ENCODE measurements around the gene IQGAP2.

IQGAP2 gene

GRCh38 chr5:76689321-76690036 lies 286.4 kb downstream of the IQGAP2 start:
- peak; percentile 43 for DNase-seq (ENCODE audit: low spot score)

DNA sequence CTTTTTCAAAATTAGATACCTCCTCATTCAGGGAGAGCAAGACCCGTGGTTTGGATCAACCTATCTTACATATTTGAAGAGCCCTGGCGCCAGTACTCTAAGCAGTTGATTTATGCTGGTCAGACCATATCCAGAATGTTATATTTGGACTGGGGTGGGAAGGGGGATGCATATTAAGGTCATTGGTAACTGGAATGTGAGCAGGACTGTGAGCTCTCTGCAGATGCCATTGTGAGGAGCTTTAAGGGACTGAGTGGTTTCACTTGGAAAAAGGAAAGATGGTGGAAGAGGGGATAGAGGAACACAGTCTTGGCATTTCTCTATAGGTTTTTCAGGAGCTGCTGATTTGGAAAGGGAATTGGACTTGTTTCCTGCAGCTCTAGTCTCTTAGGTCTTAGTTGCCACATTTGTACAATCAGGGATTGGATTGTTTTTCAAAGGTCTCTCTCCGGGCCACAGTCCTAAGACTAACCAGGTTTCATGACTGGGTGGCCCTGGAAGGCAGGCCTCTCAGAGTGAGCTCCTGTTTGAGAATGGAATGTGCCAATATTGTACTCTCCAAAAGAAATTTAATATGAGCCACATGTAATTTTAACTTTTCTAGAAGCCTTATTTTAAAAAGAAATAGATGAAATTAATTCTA lies 287.1 kb downstream of the IQGAP2 start:
- DNase-seq (ENCODE audit: low spot score): no peak

GRCh38 chr5:76690704-76691466 lies 287.8 kb downstream of the IQGAP2 start:
- DNase-seq (ENCODE audit: low spot score): no peak

DNA sequence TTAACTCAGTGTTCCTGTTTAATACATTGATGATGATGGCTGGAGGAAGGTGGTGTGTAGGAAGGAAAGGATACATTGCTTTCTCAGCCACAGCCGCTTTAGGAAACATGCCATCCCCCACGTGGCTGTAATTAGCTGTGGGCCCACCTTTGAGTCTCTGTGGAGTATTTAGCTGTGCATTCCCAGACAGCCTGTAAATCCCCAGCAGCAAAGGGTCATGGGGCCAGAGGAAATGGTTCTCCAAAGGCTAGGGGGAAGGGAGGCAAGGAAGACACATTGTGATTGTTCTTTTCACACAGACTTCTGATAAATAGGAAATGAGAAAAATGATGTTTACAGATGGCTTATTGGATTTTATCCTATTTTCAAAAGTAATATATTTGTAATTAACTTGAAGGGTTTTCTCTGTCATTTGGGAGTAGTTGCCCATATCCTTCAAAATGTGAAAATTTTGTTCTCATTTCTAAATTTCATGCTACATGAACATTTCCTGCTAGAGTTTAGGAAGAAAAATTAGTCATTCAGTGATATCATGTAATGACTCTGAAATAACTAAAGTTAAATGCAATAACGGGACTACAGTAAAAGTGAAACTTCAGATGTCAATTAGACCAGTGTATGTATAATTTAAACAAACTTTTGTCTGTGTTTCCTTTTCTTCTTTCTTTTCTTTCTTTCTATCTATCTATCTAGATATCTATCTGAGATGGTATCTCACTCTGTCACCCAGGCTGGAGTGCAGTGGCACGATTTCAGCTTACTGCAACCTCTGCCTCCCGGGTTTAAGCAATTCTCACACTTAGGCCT lies 288.6 kb downstream of the IQGAP2 start:
- DNase-seq (ENCODE audit: low spot score): peak; percentile 41

DNA sequence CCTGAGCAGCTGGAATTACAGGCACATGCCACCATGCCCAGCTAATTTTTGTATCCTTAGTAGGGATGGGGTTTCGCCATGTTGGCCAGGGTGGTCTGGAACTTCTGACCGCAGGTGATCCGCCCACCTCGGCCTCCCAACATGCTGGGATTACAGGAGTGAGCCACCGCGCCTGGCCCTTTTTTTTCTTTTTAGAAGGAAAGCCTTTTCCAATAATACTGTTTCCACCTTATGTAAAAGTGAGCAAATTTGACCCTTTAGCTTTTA lies 289.1 kb downstream of the IQGAP2 start:
- no peak for DNase-seq (ENCODE audit: low spot score)

DNA sequence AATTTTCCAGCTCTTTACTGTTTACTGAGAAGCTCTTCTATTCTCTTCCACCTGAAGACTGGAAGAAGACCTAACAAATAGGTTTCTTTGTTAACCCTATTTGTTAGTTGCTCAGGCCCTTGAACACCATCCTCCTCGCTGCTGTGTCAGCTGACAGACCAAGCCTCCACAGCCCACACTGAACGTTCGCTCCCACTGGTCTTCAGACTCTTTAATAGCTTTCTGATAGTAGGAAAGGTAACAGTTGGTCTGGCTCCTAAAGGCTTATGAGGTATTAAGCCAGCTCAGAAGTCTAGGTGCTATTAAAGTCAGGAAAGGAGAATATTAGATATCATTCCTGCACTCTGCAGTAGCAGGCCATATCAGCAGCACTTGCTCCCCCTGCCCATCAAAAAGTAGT lies 289.6 kb downstream of the IQGAP2 start:
- no peak for DNase-seq (ENCODE audit: low spot score)

DNA sequence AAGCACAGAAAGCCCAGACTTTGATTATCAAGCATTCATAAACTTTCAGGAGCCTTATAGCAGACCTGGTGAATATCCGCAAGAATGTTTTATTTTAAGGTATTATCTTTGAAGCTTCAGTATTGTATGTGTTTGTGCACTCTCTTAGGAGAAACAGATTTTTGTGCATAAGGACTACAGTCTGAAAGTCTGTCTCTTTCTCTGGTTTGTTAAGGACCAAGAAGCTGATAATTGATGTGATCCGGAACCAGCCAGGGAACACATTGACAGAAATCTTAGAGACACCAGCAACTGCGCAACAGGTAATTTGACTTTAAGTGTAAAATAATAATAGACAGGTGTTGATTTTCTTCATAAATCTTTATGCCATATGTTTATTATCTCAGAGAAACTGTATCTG lies 290.1 kb downstream of the IQGAP2 start:
- DNase-seq (ENCODE audit: low spot score): no peak

DNA sequence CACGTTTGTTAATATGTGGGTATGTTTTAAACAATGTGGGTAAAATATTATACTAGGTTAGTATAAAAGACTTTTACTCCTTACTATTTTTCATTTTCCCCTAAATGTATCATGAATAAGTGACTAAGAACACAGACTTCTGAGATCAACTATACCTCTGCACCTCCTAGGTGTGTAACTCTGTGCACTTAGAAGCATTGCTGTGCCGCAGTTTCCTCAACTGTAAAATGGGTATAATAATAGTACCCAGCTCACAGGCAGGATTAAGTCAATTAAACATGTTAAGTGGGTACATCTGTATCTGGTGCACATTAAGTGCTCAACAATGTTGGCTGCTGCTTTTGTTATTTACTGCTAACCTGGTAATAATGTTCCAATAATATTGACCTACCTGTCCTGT lies 291.2 kb downstream of the IQGAP2 start:
- no peak for DNase-seq (ENCODE audit: low spot score)

DNA sequence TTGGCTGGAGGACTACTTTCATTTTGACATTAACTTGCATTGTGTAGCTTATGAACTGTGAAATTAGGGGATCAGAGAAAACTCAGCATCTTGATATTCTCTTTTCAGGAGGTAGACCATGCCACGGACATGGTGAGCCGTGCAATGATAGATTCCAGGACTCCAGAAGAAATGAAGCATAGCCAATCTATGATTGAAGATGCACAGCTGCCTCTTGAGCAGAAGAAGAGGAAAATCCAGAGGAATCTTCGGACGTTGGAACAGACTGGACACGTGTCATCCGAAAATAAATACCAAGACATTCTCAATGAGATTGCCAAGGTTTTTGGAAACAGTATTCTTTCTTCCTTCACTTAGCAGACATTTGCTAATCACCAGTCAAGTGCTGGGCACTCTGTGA lies 292.3 kb downstream of the IQGAP2 start:
- DNase-seq (ENCODE audit: low spot score): no peak

- DNase-seq (ENCODE audit: low spot score): no peak
Measured at GRCh38 chr5:76696251-76696650, 293.2 kb downstream of the IQGAP2 start.

- DNase-seq (ENCODE audit: low spot score): no peak
Measured at GRCh38 chr5:76697670-76698069, 294.6 kb downstream of the IQGAP2 start.

- DNase-seq (ENCODE audit: low spot score): no peak
Measured at GRCh38 chr5:76700571-76700970, 297.5 kb downstream of the IQGAP2 start.

- DNase-seq (ENCODE audit: low spot score): no peak
Measured at GRCh38 chr5:76701298-76701697, 298.2 kb downstream of the IQGAP2 start.

DNA sequence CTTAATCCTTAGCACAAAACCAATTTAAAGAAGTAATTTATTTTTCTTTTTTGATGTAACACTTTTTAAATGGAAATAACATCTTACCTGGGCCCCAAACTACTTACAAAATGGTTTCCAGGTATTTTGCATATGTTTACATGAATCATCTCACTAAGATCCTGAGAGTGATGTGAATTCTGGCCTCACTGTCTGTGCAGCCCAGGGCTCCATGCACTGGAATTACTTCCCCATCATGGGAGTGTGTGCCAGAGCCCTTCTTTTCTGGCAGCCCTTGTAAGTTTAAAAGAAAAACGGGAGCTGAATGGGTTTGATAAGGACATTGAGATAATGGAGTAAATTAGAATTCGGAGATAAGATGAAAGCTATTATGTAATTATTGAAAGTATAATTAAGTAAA lies 300.6 kb downstream of the IQGAP2 start:
- DNase-seq (ENCODE audit: low spot score): no peak

DNA sequence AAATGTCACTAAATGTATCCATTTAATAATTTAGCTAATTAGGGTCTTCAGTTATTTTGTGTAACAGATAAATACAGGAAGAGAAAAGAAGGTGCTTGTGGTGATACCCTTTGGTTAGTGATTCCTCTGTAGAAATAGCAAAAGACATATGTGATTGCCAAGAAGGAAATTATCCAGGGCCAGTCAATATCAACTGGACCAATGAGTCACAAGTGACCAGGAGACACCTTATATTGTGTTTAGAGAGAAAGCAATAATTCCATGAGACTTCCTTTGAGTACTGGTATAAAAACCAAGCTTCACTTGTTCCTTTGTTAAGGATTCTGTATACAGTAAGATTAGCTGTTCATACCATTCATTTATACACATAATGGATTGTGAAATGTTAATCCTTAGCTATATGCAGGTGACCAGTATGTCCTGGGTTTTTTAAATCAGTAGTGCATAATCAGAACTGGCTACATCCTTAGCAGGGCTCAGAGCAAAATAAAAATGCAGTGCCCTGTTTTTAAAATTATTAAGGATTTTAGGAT lies 301.1 kb downstream of the IQGAP2 start:
- DNase-seq (ENCODE audit: low spot score): no peak

GRCh38 chr5:76705574-76705973 lies 302.5 kb downstream of the IQGAP2 start:
- DNase-seq (ENCODE audit: low spot score): no peak

GRCh38 chr5:76709762-76710161 lies 306.7 kb downstream of the IQGAP2 start:
- no peak for DNase-seq (ENCODE audit: low spot score)

DNA sequence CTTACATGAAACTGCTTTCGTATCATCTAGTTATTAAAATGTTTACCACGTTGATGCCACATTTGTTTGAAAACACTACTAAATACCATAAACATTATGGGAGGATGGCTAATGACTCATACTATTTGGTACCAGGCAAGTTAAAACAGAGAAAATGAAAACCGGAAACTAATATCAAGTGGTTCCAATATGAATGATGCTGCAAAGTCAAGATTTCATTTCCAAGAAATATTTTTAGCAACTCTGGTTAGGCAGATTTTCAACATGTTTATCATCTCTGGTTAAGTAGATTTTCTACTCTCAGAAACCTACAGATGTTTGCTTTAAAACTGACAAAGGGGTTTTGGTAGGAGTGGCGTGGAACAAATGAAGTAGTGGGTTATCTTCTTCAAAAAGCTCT lies 307.9 kb downstream of the IQGAP2 start:
- DNase-seq (ENCODE audit: low spot score): no peak

DNA sequence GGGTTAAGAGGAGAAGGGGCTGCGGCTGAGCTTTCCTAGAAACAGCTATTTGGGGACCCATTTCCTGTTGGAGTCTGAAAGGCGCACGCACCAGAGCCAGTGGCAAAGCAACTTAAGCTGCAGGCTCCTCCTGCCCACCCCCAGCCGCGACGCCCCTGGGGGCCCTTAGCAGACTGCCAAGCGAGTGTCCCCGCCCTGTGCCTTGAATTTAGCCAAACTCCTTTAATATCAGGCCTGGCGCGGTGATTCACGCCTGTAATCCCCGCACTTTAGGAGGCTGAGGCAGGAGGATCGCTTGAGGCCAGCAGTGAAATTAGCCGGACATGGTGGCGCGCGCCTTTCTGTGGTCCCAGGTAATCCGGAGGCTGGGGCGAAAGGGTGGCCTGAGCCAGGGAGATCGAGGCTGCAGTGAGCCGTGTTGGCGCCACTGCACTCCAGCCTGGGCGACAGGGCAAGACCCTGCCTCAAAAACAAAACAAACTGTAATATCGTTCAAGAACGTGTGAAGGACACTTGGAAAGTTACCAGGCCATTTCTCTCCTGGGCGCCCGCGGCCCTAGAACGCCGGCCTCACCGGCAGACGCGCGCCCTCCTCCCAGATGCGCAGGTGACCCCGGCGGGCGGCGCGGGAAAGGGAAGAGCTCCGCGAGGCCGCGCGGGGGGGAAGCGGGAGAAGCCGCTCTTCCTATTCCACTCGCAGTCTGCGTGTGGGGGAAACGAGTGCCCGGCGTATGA lies 311.8 kb downstream of the IQGAP2 start:
- no peak for DNase-seq (ENCODE audit: low spot score)

DNA sequence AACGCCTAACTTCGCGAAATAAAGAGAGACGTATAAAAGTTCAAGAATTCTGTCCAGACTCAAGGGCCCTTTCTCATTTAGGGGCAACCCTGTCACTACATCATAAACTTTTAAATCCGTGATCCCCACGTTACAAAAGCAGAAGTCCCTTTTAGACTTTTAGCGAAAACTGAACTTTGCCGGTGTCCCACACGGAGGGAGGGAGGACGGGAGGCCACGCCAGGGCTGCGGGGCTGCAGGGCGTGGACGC lies 312.3 kb downstream of the IQGAP2 start:
- no peak for DNase-seq (ENCODE audit: low spot score)

- DNase-seq (ENCODE audit: low spot score): peak; percentile 44
Measured at GRCh38 chr5:76715736-76716455, 312.8 kb downstream of the IQGAP2 start, which contains the start of gene F2R. F2R (plus strand) TSS chr5:76716126; CDS start chr5:76716308, 182 bp downstream.
